Stimulated activated CD4-positive, alpha-beta T cell treated with anti-CD3 and anti-CD28 coated beads, TNF-alpha, amount 100 ng/mL, for 24 hours (primary cell): ENCODE measurements around the gene ZBTB16.

Experiments
- DNase-seq, 3 experiments: peaks; one replicate each; pipeline ENCODE4 v3.0.0-alpha.2; 2020; ENCODE audit warnings: low read depth in 3 of 3

ZBTB16 gene

GRCh38 chr11:114152785-114153184 is 93.3 kb downstream of the ZBTB16 start:
- DNase-seq, result no peak

- DNase-seq, result no peak
Measured at GRCh38 chr11:114153224-114153623, 93.7 kb downstream of the ZBTB16 start.

- DNase-seq, result no peak
Measured at GRCh38 chr11:114154271-114155047, 94.9 kb downstream of the ZBTB16 start.

- DNase-seq, result no peak
Measured at GRCh38 chr11:114155116-114155515, 95.6 kb downstream of the ZBTB16 start.

- DNase-seq, result no peak
Measured at GRCh38 chr11:114156131-114156581, 96.6 kb downstream of the ZBTB16 start.

GRCh38 chr11:114156782-114157181 is 97.3 kb downstream of the ZBTB16 start:
- DNase-seq, result no peak

GRCh38 chr11:114157476-114158050 is 98.1 kb downstream of the ZBTB16 start:
- no peak for DNase-seq

- no peak for DNase-seq
Measured at GRCh38 chr11:114158421-114158820, 98.9 kb downstream of the ZBTB16 start.

GRCh38 chr11:114158886-114159285 is 99.4 kb downstream of the ZBTB16 start:
- no peak for DNase-seq

- no peak for DNase-seq
Measured at GRCh38 chr11:114159320-114159719, 99.8 kb downstream of the ZBTB16 start.

- peak; percentile 74 to 86 (median 79) for DNase-seq
Measured at GRCh38 chr11:114159802-114160632, 100.5 kb downstream of the ZBTB16 start.

GRCh38 chr11:114160894-114161293 is 101.4 kb downstream of the ZBTB16 start:
- DNase-seq, result no peak

GRCh38 chr11:114161486-114162250 is 102.2 kb downstream of the ZBTB16 start:
- DNase-seq, result no peak

- no peak for DNase-seq
Measured at GRCh38 chr11:114162719-114163123, 103.2 kb downstream of the ZBTB16 start.

GRCh38 chr11:114163229-114163631 is 103.7 kb downstream of the ZBTB16 start:
- no peak for DNase-seq

GRCh38 chr11:114163830-114164401 is 104.4 kb downstream of the ZBTB16 start:
- DNase-seq, result no peak

- DNase-seq, result no peak
Measured at GRCh38 chr11:114164546-114164945, 105.0 kb downstream of the ZBTB16 start.

- DNase-seq, result no peak
Measured at GRCh38 chr11:114165326-114166230, 106.1 kb downstream of the ZBTB16 start.

GRCh38 chr11:114166362-114166761 is 106.9 kb downstream of the ZBTB16 start:
- no peak for DNase-seq

GRCh38 chr11:114166897-114167323 is 107.4 kb downstream of the ZBTB16 start:
- DNase-seq, result no peak
